GM10847 (cell line): ENCODE results near the gene HES1.

Experiments
- POLR2A ChIP-seq: IDR thresholded peaks from 2 replicates; pipeline ENCODE4 v1.6.1; 2011; ENCODE audit not compliant: insufficient read length; ENCODE audit errors: extremely low read depth

Gene HES1

GRCh38 chr3:194184265-194184751, 48.4 kb downstream of the HES1 start:
- TF ChIP-seq POLR2A = no peak

GRCh38 chr3:194184801-194185200, 48.9 kb downstream of the HES1 start:
- TF ChIP-seq POLR2A = no peak

GRCh38 chr3:194185221-194185620, 49.3 kb downstream of the HES1 start:
- no peak for TF ChIP-seq POLR2A

- TF ChIP-seq POLR2A = no peak
Observed at GRCh38 chr3:194187233-194187944, 51.4 kb downstream of the HES1 start.
